Measurements from ENCODE around the gene ELMO1. TPM values are rescaled to one million over a fixed set of nuclear protein-coding genes. Genes with fewer than 3 reads are reported as not detected.
A peak's percentile ranks its signal among the peaks of the same experiment; 100 is the strongest.

The ELMO1 gene
- total and polyA plus RNA-seq, 2 experiments from 2014 or later: 19.7 to 28.7 TPM

DNA sequence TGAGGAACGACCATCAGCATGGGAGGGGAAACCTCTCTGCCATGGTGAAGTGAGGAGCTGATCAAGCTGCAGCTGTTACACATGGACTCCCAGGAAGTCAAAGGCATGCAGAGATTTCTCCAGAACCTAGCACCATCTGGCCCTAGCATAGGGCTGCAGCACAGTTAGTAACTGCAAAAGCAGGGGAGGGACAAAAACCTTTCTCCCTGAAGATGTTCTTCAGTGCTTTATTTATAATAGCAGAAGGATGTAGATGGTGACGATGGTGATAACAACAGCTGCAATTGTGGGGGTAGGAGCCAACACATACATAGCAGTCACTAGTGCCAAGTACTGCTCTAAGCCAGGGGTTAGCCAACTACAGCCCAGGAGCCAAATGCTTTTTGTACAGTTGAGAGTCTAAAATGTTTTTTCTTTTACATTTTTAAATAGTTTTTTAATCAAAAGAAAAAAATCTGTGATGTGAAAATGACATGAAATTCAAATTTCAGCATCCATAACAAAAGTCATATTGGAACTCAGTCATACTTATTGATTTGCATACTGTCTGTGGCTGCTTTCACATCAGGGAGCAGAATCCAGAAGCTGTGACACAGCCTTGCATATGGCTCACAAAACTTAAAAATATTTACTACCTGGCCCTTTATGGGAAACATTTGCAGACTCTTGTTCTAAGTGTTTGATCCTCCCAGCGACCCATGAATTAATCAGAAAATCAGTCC is 299.5 kb downstream of the ELMO1 start:
- Histone ChIP-seq H2AFZ (no peak overlapping the region), H3K27ac (peak overlapping the region; percentile 5), H3K79me2 (no peaks in the 10 kb centered on the region), H4K20me1 (ENCODE audit: insufficient read depth, poor library complexity, severe bottlenecking) (no peaks in the 10 kb centered on the region), H3K4me2 (no peak overlapping the region), H3K36me3 (replicated peaks; ENCODE audit: insufficient read depth, low read depth) (no peaks in the 10 kb centered on the region), H3K9me2 (replicated peaks; ENCODE audit: insufficient read depth) (no peaks in the 10 kb centered on the region), H3K9me3 (ENCODE audit: low read depth) (no peaks in the 10 kb centered on the region), H3K27me3 (no peaks in the 10 kb centered on the region), H3K4me1 (ENCODE audit: insufficient read depth) (no peaks in the 10 kb centered on the region), H3K4me3 (no peak overlapping the region)
- no peak for DNase-seq (ENCODE audit: low spot score)
- WGBS (ENCODE audit: low lambda C conversion rate, missing lambda C conversion rate): 68% methylated on average over 3 of the region's 3 CpGs
- TF ChIP-seq EZH2phosphoT487 (IDR thresholded peaks at IDR 0.05; ENCODE audit: low read depth, severe bottlenecking, unreplicated experiment) (no peak), EZH2 (IDR thresholded peaks at IDR 0.05; ENCODE audit: borderline replicate concordance) (no peak)
- TF ChIP-seq, protein P1, sequence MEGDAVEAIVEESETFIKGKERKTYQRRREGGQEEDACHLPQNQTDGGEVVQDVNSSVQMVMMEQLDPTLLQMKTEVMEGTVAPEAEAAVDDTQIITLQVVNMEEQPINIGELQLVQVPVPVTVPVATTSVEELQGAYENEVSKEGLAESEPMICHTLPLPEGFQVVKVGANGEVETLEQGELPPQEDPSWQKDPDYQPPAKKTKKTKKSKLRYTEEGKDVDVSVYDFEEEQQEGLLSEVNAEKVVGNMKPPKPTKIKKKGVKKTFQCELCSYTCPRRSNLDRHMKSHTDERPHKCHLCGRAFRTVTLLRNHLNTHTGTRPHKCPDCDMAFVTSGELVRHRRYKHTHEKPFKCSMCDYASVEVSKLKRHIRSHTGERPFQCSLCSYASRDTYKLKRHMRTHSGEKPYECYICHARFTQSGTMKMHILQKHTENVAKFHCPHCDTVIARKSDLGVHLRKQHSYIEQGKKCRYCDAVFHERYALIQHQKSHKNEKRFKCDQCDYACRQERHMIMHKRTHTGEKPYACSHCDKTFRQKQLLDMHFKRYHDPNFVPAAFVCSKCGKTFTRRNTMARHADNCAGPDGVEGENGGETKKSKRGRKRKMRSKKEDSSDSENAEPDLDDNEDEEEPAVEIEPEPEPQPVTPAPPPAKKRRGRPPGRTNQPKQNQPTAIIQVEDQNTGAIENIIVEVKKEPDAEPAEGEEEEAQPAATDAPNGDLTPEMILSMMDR (IDR thresholded peaks at IDR 0.05; ENCODE audit: poor library complexity): no peak

DNA sequence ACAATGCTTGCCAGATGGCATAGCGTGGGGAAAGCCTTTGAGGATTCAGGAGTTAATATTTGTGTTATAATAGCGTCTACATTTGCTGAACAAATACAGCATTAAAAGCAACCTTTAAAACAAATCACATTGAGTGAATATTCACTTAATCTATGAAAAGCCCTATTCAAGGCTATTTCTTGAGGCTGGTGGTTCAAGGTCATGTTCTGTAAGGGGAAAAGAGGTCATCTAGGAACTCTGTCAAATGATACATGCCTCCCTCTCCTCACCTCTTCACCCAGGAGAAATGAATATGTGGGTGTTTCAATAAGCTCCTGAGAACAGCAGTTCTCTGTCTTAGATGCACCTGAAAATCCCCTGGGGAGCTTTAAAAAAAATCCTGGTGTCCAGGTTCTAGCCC is 303.0 kb downstream of the ELMO1 start:
- no peak overlapping the region for H2AFZ ChIP-seq
- no peaks in the 10 kb centered on the region for H3K4me1 ChIP-seq (ENCODE audit: insufficient read depth)
- no peaks in the 10 kb centered on the region for H3K36me3 ChIP-seq (replicated peaks; ENCODE audit: insufficient read depth, low read depth)
- H3K27me3 ChIP-seq: no peaks in the 10 kb centered on the region
- no peak overlapping the region for H3K4me3 ChIP-seq
- no peak for DNase-seq (ENCODE audit: low spot score)
- 87% methylated on average over 2 of the region's 2 CpGs for WGBS (ENCODE audit: low lambda C conversion rate, missing lambda C conversion rate)
- H4K20me1 ChIP-seq (ENCODE audit: insufficient read depth, poor library complexity, severe bottlenecking): no peaks in the 10 kb centered on the region
- no peaks in the 10 kb centered on the region for H3K9me2 ChIP-seq (replicated peaks; ENCODE audit: insufficient read depth)
- no peaks in the 10 kb centered on the region for H3K79me2 ChIP-seq
- no peak overlapping the region for H3K4me2 ChIP-seq
- H3K27ac ChIP-seq: no peak overlapping the region
- TF ChIP-seq EZH2 (IDR thresholded peaks at IDR 0.05; ENCODE audit: borderline replicate concordance) (no peak), EZH2phosphoT487 (IDR thresholded peaks at IDR 0.05; ENCODE audit: low read depth, severe bottlenecking, unreplicated experiment) (no peak)
- TF ChIP-seq, protein P1 (IDR thresholded peaks at IDR 0.05; ENCODE audit: poor library complexity): no peak
- no peaks in the 10 kb centered on the region for H3K9me3 ChIP-seq (ENCODE audit: low read depth)

DNA sequence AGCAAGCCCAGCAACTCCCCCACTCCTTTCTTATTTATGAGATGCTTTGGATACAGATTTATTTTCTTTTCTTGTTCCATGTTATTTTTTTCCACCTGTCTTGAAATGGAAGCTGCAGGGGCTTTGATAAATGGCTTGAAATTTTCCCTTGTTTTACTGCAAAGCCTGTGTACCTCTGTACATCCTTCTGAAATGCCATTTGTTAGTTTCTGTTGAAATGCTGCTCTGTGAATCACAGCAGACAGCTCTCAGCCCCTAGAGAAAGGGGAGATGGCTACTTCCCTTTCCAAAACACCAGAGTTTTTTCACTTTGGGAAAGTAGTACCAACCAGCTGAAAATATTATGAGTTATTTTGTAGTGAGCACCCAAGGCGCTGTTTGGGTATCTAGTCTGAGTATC is 304.2 kb downstream of the ELMO1 start:
- TF ChIP-seq EZH2phosphoT487 (IDR thresholded peaks at IDR 0.05; ENCODE audit: low read depth, severe bottlenecking, unreplicated experiment): no peak
- TF ChIP-seq, protein P1 (IDR thresholded peaks at IDR 0.05; ENCODE audit: poor library complexity): no peak
- WGBS (ENCODE audit: low lambda C conversion rate, missing lambda C conversion rate): 97% methylated on average over 1 of the region's 1 CpG
- no peaks in the 10 kb centered on the region for H3K9me2 ChIP-seq (replicated peaks; ENCODE audit: insufficient read depth)

More for the DNA sequence above, 304.2 kb downstream of the ELMO1 start:
- no peaks in the 10 kb centered on the region for H3K36me3 ChIP-seq (replicated peaks; ENCODE audit: insufficient read depth, low read depth)
- no peaks in the 10 kb centered on the region for H4K20me1 ChIP-seq (ENCODE audit: insufficient read depth, poor library complexity, severe bottlenecking)
- peaks cover 6% of the 10 kb centered on the region for H3K9me3 ChIP-seq (ENCODE audit: low read depth)
- H3K27me3 ChIP-seq: no peaks in the 10 kb centered on the region
- no peaks in the 10 kb centered on the region for H3K4me1 ChIP-seq (ENCODE audit: insufficient read depth)
- no peak for DNase-seq (ENCODE audit: low spot score)
- no peaks in the 10 kb centered on the region for H3K79me2 ChIP-seq
- no peak overlapping the region for H3K4me2 ChIP-seq
- H2AFZ ChIP-seq: no peak overlapping the region
- no peak overlapping the region for H3K4me3 ChIP-seq
- no peak overlapping the region for H3K27ac ChIP-seq

Measured in hepatocyte (in vitro differentiated cells).